ENCODE results near the gene LRRC55.

Gene LRRC55

DNA sequence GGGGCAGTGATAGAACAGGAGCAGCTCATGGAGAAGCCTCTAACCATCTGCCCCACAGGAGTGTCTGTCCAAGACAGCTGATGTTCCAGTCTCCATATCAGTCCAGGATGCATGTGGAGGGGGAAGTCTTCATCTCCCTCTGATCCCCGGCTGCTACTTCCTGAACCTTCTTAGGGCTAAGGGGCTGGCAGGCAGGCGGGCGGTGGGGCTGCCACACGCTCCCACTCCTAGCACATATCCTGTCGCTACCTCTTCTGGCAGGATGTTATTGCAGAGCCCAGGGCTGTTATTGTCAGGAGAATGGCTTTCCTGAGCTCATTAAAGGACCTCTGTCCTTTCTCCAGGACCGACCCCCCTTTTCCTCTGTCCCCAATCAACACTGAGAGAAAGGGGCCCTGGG lies 25.4 kb downstream of the LRRC55 start:
- no peaks in the 10 kb centered on the region for H3K36me3 ChIP-seq

DNA sequence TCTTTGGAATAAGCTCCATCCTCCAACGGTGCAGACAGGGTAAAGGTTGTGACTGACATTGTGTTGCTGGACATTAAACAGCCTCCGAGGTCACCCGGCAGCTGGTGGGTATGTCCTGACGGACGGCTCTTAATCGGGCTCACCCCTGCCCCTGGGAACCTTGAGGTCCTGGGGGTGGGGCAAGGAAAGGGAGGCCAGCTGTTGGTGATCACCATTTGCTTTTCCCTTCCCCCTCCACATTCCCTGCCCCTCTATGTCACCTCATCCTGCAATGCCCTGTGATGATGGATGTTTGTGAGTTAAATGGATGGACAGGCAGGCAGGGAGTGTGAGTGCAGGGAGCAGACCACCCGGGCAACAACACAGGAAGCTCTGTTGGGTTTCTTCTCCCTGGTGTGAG lies 29.0 kb downstream of the LRRC55 start:
- Histone ChIP-seq H3K36me3 (no peaks in the 10 kb centered on the region), H3K27me3 (no peaks in the 10 kb centered on the region), H3K4me1 (no peaks in the 10 kb centered on the region), H3K4me3 (ENCODE audit: low read depth, low read length) (no peak overlapping the region), H3K9me3 (no peaks in the 10 kb centered on the region)
- DNase-seq: no peak
- TF ChIP-seq, protein P1, sequence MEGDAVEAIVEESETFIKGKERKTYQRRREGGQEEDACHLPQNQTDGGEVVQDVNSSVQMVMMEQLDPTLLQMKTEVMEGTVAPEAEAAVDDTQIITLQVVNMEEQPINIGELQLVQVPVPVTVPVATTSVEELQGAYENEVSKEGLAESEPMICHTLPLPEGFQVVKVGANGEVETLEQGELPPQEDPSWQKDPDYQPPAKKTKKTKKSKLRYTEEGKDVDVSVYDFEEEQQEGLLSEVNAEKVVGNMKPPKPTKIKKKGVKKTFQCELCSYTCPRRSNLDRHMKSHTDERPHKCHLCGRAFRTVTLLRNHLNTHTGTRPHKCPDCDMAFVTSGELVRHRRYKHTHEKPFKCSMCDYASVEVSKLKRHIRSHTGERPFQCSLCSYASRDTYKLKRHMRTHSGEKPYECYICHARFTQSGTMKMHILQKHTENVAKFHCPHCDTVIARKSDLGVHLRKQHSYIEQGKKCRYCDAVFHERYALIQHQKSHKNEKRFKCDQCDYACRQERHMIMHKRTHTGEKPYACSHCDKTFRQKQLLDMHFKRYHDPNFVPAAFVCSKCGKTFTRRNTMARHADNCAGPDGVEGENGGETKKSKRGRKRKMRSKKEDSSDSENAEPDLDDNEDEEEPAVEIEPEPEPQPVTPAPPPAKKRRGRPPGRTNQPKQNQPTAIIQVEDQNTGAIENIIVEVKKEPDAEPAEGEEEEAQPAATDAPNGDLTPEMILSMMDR (IDR thresholded peaks at IDR 0.05; ENCODE audit: low read depth, low read length): no peak

More for the DNA sequence above, 25.4 kb downstream of the LRRC55 start:
- Histone ChIP-seq H3K27me3 (no peaks in the 10 kb centered on the region), H3K9me3 (no peaks in the 10 kb centered on the region), H3K4me1 (no peaks in the 10 kb centered on the region), H3K4me3 (ENCODE audit: low read depth, low read length) (no peak overlapping the region)
- TF ChIP-seq, protein P1 (IDR thresholded peaks at IDR 0.05; ENCODE audit: low read depth, low read length): no peak
- no peak for DNase-seq

DNA sequence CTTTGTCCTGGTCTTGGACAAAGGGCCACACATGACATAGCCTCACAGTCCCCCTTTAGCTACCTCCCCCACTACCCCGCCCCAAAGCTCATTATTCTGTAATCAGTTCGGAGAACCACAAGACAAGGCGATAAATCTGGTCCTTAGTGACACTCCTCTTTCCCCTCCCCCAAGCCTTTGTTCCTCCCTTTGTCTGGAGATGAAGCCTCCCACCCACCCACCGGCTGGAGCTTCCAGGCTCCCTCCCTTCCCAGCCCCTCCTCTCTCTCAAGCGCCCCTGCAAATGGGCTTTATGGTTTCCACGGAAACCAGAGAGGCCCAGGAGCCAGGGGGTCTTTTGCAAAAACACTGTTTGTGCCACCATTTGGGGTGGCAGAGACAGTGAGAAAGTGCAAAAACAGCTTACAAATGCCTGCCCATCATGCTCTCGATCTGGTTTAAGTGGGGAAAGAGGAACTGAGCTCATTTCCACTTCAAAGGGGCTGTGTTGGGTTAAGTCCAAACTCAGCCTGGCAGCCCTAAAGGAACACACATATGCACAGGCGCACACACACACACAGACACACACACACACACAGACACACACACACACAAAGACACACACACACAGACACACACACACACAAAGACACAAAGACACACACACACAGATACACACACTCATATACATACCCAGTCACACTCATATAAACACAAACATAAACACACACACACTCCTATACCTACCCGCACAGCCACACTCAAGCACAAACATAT lies 31.8 kb downstream of the LRRC55 start:
- Histone ChIP-seq H3K27me3 (no peaks in the 10 kb centered on the region), H3K4me1 (no peaks in the 10 kb centered on the region), H3K36me3 (no peaks in the 10 kb centered on the region), H3K4me3 (ENCODE audit: low read depth, low read length) (no peak overlapping the region), H3K9me3 (no peaks in the 10 kb centered on the region)
- DNase-seq: no peak
- TF ChIP-seq, protein P1 (IDR thresholded peaks at IDR 0.05; ENCODE audit: low read depth, low read length): no peak

DNA sequence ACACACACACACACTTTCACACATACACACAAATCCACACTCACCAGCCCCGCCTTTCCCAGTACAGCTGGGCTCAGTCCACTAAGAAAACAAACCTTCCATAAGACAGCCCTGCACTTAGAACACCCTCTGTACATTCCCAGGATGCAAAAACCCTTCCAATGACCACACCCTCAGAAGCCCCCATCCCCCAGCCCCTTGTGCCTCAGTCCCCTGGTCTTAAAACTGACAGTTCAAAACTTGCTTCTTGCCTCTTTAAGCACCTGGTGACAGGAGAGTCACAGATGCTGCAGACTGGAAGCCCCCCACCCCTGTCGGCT lies 32.3 kb downstream of the LRRC55 start:
- H3K4me1 ChIP-seq: 0 out of 2 replicates have a peak, but pooled peaks cover 3% of the 10 kb centered on the region
- H3K27me3 ChIP-seq: no peaks in the 10 kb centered on the region
- DNase-seq: no peak
- no peaks in the 10 kb centered on the region for H3K9me3 ChIP-seq
- TF ChIP-seq, protein P1 (IDR thresholded peaks at IDR 0.05; ENCODE audit: low read depth, low read length): no peak
- H3K4me3 ChIP-seq (ENCODE audit: low read depth, low read length): no peak overlapping the region
- H3K36me3 ChIP-seq: no peaks in the 10 kb centered on the region

DNA sequence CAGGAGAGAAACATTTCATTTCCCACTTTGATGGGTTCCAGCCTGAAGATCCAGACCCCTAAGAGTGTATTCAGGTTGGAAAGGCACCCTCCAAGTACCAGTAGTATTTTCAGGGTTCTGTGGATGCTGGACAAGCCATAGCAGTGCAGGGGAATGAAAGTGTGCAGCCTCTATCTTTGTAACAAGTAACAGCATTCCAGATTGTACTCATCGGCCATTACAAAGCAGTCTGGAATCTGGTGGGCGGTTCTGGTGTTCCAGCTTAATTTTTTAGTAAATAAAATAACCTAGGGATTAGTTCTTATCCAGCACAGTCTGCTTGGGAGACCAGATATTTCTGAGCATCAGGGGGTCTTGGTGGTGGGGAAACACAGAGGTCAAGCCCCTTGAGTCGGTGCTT lies 32.7 kb downstream of the LRRC55 start:
- Histone ChIP-seq H3K4me3 (ENCODE audit: low read depth, low read length) (no peak overlapping the region), H3K27me3 (no peaks in the 10 kb centered on the region), H3K36me3 (no peaks in the 10 kb centered on the region), H3K4me1 (peaks cover 4% of the 10 kb centered on the region; the same call in 1 of the 2 replicates), H3K9me3 (no peaks in the 10 kb centered on the region)
- TF ChIP-seq, protein P1 (IDR thresholded peaks at IDR 0.05; ENCODE audit: low read depth, low read length): no peak
- no peak for DNase-seq

DNA sequence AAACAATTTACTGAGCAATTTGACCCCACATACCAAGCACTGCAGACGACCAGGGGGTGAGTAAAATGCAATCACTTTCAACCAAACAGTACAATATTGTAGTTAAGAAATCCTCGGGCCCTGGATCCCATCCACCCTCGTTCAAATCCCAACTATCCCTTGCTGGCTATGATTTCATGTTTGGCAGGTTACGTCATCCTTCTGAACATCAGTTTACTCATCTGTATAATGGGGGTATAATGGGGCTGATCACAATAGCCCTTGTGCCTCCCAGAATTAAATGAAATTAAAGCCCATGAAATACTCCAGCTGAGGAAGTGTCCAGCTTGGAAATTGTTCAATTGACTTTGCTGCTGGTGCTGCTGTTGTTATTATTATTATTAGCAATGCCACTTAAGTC lies 34.7 kb downstream of the LRRC55 start:
- TF ChIP-seq, protein P1 (IDR thresholded peaks at IDR 0.05; ENCODE audit: low read depth, low read length): no peak
- H3K4me3 ChIP-seq (ENCODE audit: low read depth, low read length): no peak overlapping the region
- no peaks in the 10 kb centered on the region for H3K27me3 ChIP-seq
- DNase-seq: no peak
- H3K4me1 ChIP-seq: peaks cover 7% of the 10 kb centered on the region; the same call in 1 of the 2 replicates
- H3K9me3 ChIP-seq: no peaks in the 10 kb centered on the region
- H3K36me3 ChIP-seq: no peaks in the 10 kb centered on the region
